ENCODE results near the gene NXPH4.

- TF ChIP-seq CTCF (conservative IDR thresholded peaks at IDR 0.05; ENCODE audit: low read depth, low read length), result no peak
- no peak for TF ChIP-seq EZH2 (IDR thresholded peaks at IDR 0.05; ENCODE audit: borderline replicate concordance, low read depth, low read length, poor library complexity, severe bottlenecking)
These were observed 35.5 kb upstream of the NXPH4 start for GRCh38 chr12:57181072-57181471.

Measured in A673 (cell line).